ENCODE data around the gene MRPL58.
"Not testable (repeated sequence)": the region's sequence is repeated elsewhere in the genome, so short reads cannot be mapped to it uniquely, and the experiment has no call there.

MRPL58 gene

GRCh38 chr17:75012346-75013091, at the start of gene MRPL58:
MRPL58 (plus strand) TSS chr17:75012670; CDS start chr17:75012687, 17 bp downstream.
- peak; percentile 91 to 92 for DNase-seq

GRCh38 chr17:74963656-74964055, 48.8 kb upstream of the MRPL58 start:
- no peak for DNase-seq

- no peak for DNase-seq
Observed at GRCh38 chr17:74964246-74964761, 48.2 kb upstream of the MRPL58 start.

GRCh38 chr17:74964988-74965622, 47.4 kb upstream of the MRPL58 start:
- DNase-seq: no peak

GRCh38 chr17:74968361-74968780, 44.1 kb upstream of the MRPL58 start:
- no peak for DNase-seq

- not testable (repeated sequence) for DNase-seq
Observed at GRCh38 chr17:74969501-74969900, 43.0 kb upstream of the MRPL58 start.

- DNase-seq: no peak
Observed at GRCh38 chr17:74970395-74970794, 42.1 kb upstream of the MRPL58 start.

GRCh38 chr17:74971069-74971841, 41.2 kb upstream of the MRPL58 start:
- DNase-seq: no peak

GRCh38 chr17:74971842-74972106, 40.7 kb upstream of the MRPL58 start:
- no peak for DNase-seq

GRCh38 chr17:74972107-74972972, 40.1 kb upstream of the MRPL58 start, which contains the start of gene HID1:
HID1 (minus strand) TSS chr17:74972759; CDS start chr17:74972656, 103 bp downstream.
- peak; percentile 75 to 82 for DNase-seq

GRCh38 chr17:74972973-74973328, 39.5 kb upstream of the MRPL58 start:
- no peak for DNase-seq

GRCh38 chr17:74975943-74976342, 36.5 kb upstream of the MRPL58 start:
- DNase-seq: no peak

- DNase-seq: no peak
Observed at GRCh38 chr17:74977802-74978201, 34.7 kb upstream of the MRPL58 start.

GRCh38 chr17:74978240-74978639, 34.2 kb upstream of the MRPL58 start:
- DNase-seq: no peak

- DNase-seq: no peak
Observed at GRCh38 chr17:74979408-74980146, 32.9 kb upstream of the MRPL58 start.

GRCh38 chr17:74981318-74981978, 31.0 kb upstream of the MRPL58 start:
- no peak for DNase-seq

- peak; percentile 91 for DNase-seq
Observed at GRCh38 chr17:74981979-74982662, 30.3 kb upstream of the MRPL58 start.

- peak in 1 of 2 experiments; percentile 21 for DNase-seq
Observed at GRCh38 chr17:74982663-74983313, 29.7 kb upstream of the MRPL58 start.

- DNase-seq: no peak
Observed at GRCh38 chr17:74986206-74986576, 26.3 kb upstream of the MRPL58 start.

- DNase-seq: peak; percentile 91 to 94
Observed at GRCh38 chr17:74987418-74987908, 25.0 kb upstream of the MRPL58 start, which contains the start of gene CDR2L. CDR2L (plus strand) TSS chr17:74987632; CDS start chr17:74988044, 412 bp downstream.

All from NCI-H2081 (cell line).